Esophagus muscularis mucosa (tissue), 4 donors: ENCODE results near the gene WDR27. TPM values are rescaled to one million over a fixed set of nuclear protein-coding genes. Genes with fewer than 3 reads are reported as not detected.
"Not testable (repeated sequence)": the region's sequence is repeated elsewhere in the genome, so short reads cannot be mapped to it uniquely, and the experiment has no call there.

Experiments
- DNase-seq: peaks from one replicate; pipeline ENCODE4 v3.0.0-alpha.2; 2017; ENCODE audit errors: extremely low spot score
- H3K27ac ChIP-seq, 4 donors: fragments of 200-600 bp; sonication (generic); replicated peaks in 1 of 4; 1 replicate in 3 of 4; 2 replicates in 1 of 4; pipeline ENCODE4 v1.5.1; 2016 to 2019; ENCODE audit warnings: mild to moderate bottlenecking in 1 of 4
- H3K27me3 ChIP-seq, 4 donors: fragments of 200-600 bp; sonication (generic); one replicate each; pipeline versions ENCODE4 v1.5.1 to v1.6.0; 2016 to 2019
- H3K36me3 ChIP-seq, 4 donors: fragments of 200-600 bp; sonication (generic); one replicate each; pipeline ENCODE4 v1.5.1; 2016 to 2019
- H3K4me1 ChIP-seq, 4 donors: fragments of 200-600 bp; sonication (generic); one replicate each; pipeline ENCODE4 v1.5.1; 2016 to 2019
- H3K4me3 ChIP-seq, 4 donors: fragments of 200-600 bp; sonication (generic); 1 replicate in 2 of 4; 2 replicates in 2 of 4; pipeline ENCODE4 v1.5.1; 2016 to 2019; ENCODE audit warnings: mild to moderate bottlenecking in 4 of 4, moderate library complexity in 1 of 4
- H3K9me3 ChIP-seq, 4 donors: fragments of 200-600 bp; sonication (generic); 1 replicate in 3 of 4; 2 replicates in 1 of 4; pipeline ENCODE4 v1.5.1; 2016 to 2019
- EP300 ChIP-seq: sonication (generic); formaldehyde crosslinking; IDR thresholded peaks from one replicate; pipeline ENCODE4 v1.6.1; 2017; ENCODE audit warnings: antibody characterized with exemption
- POLR2A ChIP-seq: fragments of 450-650 bp; IDR thresholded peaks from one replicate; pipeline ENCODE4 v1.6.1; 2017; ENCODE audit warnings: antibody characterized with exemption, moderate library complexity, mild to moderate bottlenecking, low read depth
- POLR2AphosphoS5 ChIP-seq, 2 donors: sonication (generic); formaldehyde crosslinking; IDR thresholded peaks; one replicate each; pipeline ENCODE4 v1.6.1; 2017; ENCODE audit warnings: antibody characterized with exemption in 2 of 2
- WGBS: methylation state at CpG from one replicate; pipeline ENCODE4 v1.1.5; 2018; 5-methylcytosine and 5-hydroxymethylcytosine counted together
- intact Hi-C: fragments of 100-400 bp; cut with DNase I; formaldehyde crosslinking; loops from one replicate; pipeline ENCODE4 v1.15.1; 2023
- total RNA-seq, 4 donors: library from RNA; depleted of rRNA; stranded (reverse); fragments of >200 nt; gene quantifications; one replicate each; pipeline versions ENCODE4 v1.1.0 to v1.2.1, GENCODE V29; 2016
- TF ChIP-seq, protein P1 (sequence below), 3 experiments: fragments of 200-600 bp in 2 of 3; fragments of 450-650 bp in 1 of 3; sonication (generic) in 2 of 3; IDR thresholded peaks; one replicate each; pipeline ENCODE4 v1.5.1; 2017 to 2019; ENCODE audit warnings: antibody characterized with exemption in 3 of 3, mild to moderate bottlenecking in 2 of 3, moderate library complexity in 1 of 3

Gene WDR27
- total RNA-seq, 4 donors from 2014 or later, result 9.3 to 18.4 (median 14.4) TPM

DNA sequence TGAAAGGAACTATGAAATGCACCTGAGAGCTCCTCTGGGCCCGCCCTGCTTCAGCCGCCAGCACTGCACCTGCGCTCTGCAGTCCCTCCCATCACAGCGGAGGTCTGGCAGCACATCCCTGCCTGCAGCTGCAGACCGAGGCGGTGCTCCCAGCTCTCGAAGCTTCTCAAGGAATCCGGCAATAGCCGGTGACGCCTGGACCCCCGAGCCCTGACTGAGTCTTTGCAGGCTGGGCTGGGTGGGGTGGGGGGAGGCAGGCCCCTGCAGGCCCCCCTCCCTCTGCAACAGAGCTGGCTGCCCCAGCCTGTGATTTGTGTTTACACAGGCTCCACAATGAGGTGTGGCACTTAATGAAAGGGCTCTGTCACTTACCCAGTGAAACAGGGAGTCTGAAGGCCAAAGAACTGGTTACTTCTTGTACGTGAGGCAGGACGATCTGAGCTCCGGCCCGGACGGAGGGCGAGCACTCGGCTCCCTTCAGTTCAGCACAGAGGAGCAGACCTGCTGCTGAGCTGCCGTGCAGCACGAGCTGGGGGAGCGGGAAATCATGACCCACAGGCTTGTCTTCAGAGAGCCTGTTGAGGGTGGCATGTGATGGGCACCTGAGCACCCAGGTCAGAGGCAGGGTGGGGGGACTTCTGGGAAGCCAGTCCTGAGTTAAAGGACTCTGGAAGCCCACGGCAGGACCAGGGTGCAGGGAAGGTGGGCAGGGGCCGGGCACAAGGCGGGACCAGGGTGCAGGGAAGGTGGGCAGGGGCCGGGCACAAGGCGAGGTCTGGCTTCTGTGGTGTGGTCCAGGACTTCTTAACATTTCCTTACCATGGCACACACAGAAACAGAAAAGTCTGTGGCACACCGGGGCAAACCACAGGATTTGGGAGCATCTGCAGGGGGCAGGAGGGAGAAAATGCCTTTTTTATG lies 255.9 kb downstream of the WDR27 start:
- no peak for TF ChIP-seq POLR2A
- no peak for TF ChIP-seq POLR2AphosphoS5 (IDR thresholded peaks at IDR 0.05)
- TF ChIP-seq EP300, result no peak
- TF ChIP-seq, protein P1, sequence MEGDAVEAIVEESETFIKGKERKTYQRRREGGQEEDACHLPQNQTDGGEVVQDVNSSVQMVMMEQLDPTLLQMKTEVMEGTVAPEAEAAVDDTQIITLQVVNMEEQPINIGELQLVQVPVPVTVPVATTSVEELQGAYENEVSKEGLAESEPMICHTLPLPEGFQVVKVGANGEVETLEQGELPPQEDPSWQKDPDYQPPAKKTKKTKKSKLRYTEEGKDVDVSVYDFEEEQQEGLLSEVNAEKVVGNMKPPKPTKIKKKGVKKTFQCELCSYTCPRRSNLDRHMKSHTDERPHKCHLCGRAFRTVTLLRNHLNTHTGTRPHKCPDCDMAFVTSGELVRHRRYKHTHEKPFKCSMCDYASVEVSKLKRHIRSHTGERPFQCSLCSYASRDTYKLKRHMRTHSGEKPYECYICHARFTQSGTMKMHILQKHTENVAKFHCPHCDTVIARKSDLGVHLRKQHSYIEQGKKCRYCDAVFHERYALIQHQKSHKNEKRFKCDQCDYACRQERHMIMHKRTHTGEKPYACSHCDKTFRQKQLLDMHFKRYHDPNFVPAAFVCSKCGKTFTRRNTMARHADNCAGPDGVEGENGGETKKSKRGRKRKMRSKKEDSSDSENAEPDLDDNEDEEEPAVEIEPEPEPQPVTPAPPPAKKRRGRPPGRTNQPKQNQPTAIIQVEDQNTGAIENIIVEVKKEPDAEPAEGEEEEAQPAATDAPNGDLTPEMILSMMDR (IDR thresholded peaks at IDR 0.05), result no peak
- H3K9me3 ChIP-seq, result no peaks in the 10 kb centered on the region
- H3K4me1 ChIP-seq, result no peaks in the 10 kb centered on the region
- WGBS, result 87% methylated on average over 17 of the region's 27 CpGs
- H3K4me3 ChIP-seq, result no peak overlapping the region
- no peaks in the 10 kb centered on the region for H3K27me3 ChIP-seq
- no peaks in the 10 kb centered on the region for H3K36me3 ChIP-seq
- DNase-seq, result no peak
- no peak overlapping the region for H3K27ac ChIP-seq
- intact Hi-C loops, result no loop called here

DNA sequence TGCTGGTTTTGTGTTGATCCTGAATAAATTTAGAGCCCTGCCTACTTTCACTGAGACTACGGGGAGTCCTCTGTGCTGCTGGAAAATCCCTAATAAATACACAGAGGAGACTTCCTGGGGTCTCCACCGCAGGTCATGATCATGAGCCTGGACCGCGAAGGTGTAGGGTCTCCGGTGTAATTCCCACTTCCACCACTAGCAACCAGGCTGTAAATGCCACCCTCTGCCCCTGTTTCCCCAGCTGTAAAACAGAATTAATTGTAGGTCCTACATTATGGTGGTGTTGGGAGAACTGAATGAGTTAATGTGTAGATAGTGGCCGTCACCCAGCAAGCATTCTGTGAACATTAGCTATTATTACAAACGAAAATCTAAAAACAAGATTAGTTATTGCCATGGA lies 256.6 kb downstream of the WDR27 start:
- Histone ChIP-seq H3K27ac (no peak overlapping the region), H3K27me3 (no peaks in the 10 kb centered on the region), H3K36me3 (no peaks in the 10 kb centered on the region), H3K4me3 (no peak overlapping the region), H3K4me1 (no peaks in the 10 kb centered on the region), H3K9me3 (no peaks in the 10 kb centered on the region)
- WGBS, result 92% methylated on average over 7 of the region's 7 CpGs
- no peak for TF ChIP-seq POLR2A
- TF ChIP-seq, protein P1 (IDR thresholded peaks at IDR 0.05), result no peak
- TF ChIP-seq EP300, result no peak
- no peak for TF ChIP-seq POLR2AphosphoS5 (IDR thresholded peaks at IDR 0.05)
- DNase-seq, result no peak
- intact Hi-C loops, result no loop called here

DNA sequence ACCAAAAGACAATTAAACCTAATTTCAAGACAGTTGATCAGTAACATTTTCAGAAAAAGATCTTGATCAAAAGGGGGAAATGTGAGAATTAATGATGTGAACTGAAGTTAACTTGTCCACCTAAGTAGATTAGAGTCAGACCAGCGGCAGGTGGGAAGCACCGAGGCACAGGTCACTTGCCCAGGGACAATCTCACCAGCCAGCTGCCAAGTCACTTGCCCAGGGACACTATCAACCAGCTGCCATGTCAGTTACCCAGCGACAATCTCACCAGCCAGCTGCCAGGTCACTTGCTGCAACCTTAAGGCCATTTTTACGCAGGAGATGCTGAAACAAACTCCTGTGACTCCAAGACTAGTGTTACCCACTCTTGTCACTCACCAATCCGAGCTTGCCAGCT lies 260.5 kb downstream of the WDR27 start:
- DNase-seq, result no peak
- TF ChIP-seq POLR2A (no peak), EP300 (no peak), POLR2AphosphoS5 (IDR thresholded peaks at IDR 0.05) (no peak)
- TF ChIP-seq, protein P1 (IDR thresholded peaks at IDR 0.05), result no peak
- intact Hi-C loops, result no loop called here
- WGBS, result 87% methylated on average over 5 of the region's 5 CpGs
- no peak overlapping the region for H3K4me3 ChIP-seq
- no peaks in the 10 kb centered on the region for H3K4me1 ChIP-seq
- H3K36me3 ChIP-seq, result no peaks in the 10 kb centered on the region
- H3K27me3 ChIP-seq, result no peaks in the 10 kb centered on the region
- no peak overlapping the region for H3K27ac ChIP-seq
- H3K9me3 ChIP-seq, result no peaks in the 10 kb centered on the region

DNA sequence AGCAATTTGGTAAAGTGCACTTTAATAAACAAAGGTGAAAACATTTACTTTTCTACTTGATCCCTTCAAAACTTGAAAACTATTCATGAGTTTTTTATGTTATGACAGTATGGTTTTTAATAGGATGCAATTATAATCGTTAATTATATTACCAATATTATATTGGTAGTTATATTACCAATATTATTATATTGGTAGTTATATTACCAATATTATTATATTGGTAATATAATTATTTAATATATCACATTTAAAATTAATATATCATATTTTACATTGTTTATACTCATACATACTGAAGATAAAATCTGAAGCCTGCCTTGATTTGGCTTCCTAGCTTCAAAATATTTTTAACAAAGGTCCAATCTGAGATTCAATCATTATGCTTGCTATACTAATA lies 262.1 kb downstream of the WDR27 start:
- WGBS, result 0% methylated on average over 1 of the region's 1 CpG
- H3K4me1 ChIP-seq, result no peaks in the 10 kb centered on the region
- intact Hi-C loops, result no loop called here
- no peaks in the 10 kb centered on the region for H3K27me3 ChIP-seq
- H3K4me3 ChIP-seq, result no peak overlapping the region
- H3K27ac ChIP-seq, result no peak overlapping the region
- TF ChIP-seq POLR2A (no peak), POLR2AphosphoS5 (IDR thresholded peaks at IDR 0.05) (no peak), EP300 (no peak)
- TF ChIP-seq, protein P1 (IDR thresholded peaks at IDR 0.05), result no peak
- peaks cover 0 to 7% (median 2%) of the 10 kb centered on the region in 4 donors for H3K9me3 ChIP-seq
- H3K36me3 ChIP-seq, result no peaks in the 10 kb centered on the region
- DNase-seq, result no peak

DNA sequence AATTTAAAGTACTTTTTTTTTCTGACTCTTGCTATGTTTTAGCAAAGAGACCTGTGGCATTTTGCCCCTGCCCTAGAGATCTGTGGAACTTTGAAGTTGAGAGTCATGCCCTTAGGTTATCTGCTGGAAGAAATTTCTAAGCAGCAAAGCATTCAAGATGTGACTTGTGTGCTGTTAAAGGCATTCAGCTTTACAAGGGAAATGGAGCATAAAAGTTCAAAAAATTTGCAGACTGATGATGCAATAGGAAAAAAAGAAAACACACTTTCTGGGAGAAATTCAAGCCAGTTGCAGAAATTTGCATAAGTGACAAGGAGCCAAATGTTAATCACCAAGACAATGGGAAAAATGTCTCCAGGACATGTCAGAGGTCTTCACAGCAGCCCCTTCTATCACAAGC lies 267.3 kb downstream of the WDR27 start:
- H3K36me3 ChIP-seq, DNase-seq, H3K27me3 ChIP-seq, H3K27ac ChIP-seq, H3K4me3 ChIP-seq, H3K4me1 ChIP-seq, intact Hi-C loops: not testable (repeated sequence)
- peaks cover 0 to 55% (median 30%) of the 10 kb centered on the region in 4 donors for H3K9me3 ChIP-seq
